ENCODE measurements around the gene PTPN3.
A peak's percentile ranks its signal among the peaks of the same experiment; 100 is the strongest.
"Not testable (repeated sequence)": the region's sequence is repeated elsewhere in the genome, so short reads cannot be mapped to it uniquely, and the experiment has no call there.

Gene PTPN3

GRCh38 chr9:109498195-109499092 is at the start of gene PTPN3:
PTPN3 (minus strand) TSS chr9:109498307; CDS start chr9:109463434, 34,873 bp downstream.
- DNase-seq = peak; percentile 9

- not testable (repeated sequence) for DNase-seq
Measured at GRCh38 chr9:109544954-109545353, 46.8 kb upstream of the PTPN3 start.

GRCh38 chr9:109542922-109543321 is 44.8 kb upstream of the PTPN3 start:
- no peak for DNase-seq

GRCh38 chr9:109538346-109538745 is 40.2 kb upstream of the PTPN3 start:
- no peak for DNase-seq

GRCh38 chr9:109537288-109537687 is 39.2 kb upstream of the PTPN3 start:
- no peak for DNase-seq

GRCh38 chr9:109536859-109537258 is 38.8 kb upstream of the PTPN3 start:
- no peak for DNase-seq

- no peak for DNase-seq
Measured at GRCh38 chr9:109535365-109535764, 37.3 kb upstream of the PTPN3 start.

- DNase-seq = no peak
Measured at GRCh38 chr9:109534151-109534550, 36.0 kb upstream of the PTPN3 start.

- not testable (repeated sequence) for DNase-seq
Measured at GRCh38 chr9:109532652-109533051, 34.5 kb upstream of the PTPN3 start.

- no peak for DNase-seq
Measured at GRCh38 chr9:109522106-109522505, 24.0 kb upstream of the PTPN3 start.

- DNase-seq = peak; percentile 81
Measured at GRCh38 chr9:109520475-109521132, 22.5 kb upstream of the PTPN3 start.

- DNase-seq = no peak
Measured at GRCh38 chr9:109519366-109519765, 21.3 kb upstream of the PTPN3 start.

- DNase-seq = no peak
Measured at GRCh38 chr9:109518621-109519335, 20.7 kb upstream of the PTPN3 start.

GRCh38 chr9:109517901-109518377 is 19.8 kb upstream of the PTPN3 start:
- DNase-seq = peak; percentile 39

GRCh38 chr9:109513871-109514270 is 15.8 kb upstream of the PTPN3 start:
- DNase-seq = no peak

- no peak for DNase-seq
Measured at GRCh38 chr9:109512170-109512756, 14.2 kb upstream of the PTPN3 start.

- DNase-seq = no peak
Measured at GRCh38 chr9:109510506-109510905, 12.4 kb upstream of the PTPN3 start.

GRCh38 chr9:109510042-109510441 is 11.9 kb upstream of the PTPN3 start:
- DNase-seq = not testable (repeated sequence)

- no peak for DNase-seq
Measured at GRCh38 chr9:109509611-109510010, 11.5 kb upstream of the PTPN3 start.

GRCh38 chr9:109507421-109507838 is 9.3 kb upstream of the PTPN3 start:
- no peak for DNase-seq

GRCh38 chr9:109506097-109506712 is 8.1 kb upstream of the PTPN3 start:
- peak; percentile 12 for DNase-seq

GRCh38 chr9:109504689-109505088 is 6.6 kb upstream of the PTPN3 start:
- no peak for DNase-seq

All from NCI-H1092 treated with DMSO at 0.1 percent for 48 hours (cell line).